ENCODE data around the gene SPTBN2. TPM values are rescaled to one million over a fixed set of nuclear protein-coding genes. Genes with fewer than 3 reads are reported as not detected.
"Not testable (repeated sequence)": the region's sequence is repeated elsewhere in the genome, so short reads cannot be mapped to it uniquely, and the experiment has no call there.

The SPTBN2 gene
- total RNA-seq, 1 donor from 2014 or later = 6.6 TPM

DNA sequence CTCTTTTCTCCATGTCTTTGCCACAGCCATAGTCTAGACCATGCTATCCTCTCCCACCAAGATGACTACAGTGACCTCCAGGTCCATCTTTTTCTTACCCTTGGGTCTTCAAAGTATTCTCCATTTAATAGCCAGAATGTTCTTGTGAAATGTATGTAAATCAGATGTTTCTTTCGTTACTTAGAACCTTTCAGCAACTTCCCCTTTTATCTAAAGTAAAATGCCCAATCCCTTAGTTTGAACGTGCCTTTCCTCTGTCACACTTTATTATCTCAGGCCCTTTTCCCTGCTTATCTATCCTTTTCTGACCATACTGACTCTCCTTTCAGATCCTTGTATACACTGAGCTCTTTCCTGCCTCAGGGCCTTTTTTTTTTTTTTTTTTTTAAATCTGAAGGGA lies 69.3 kb downstream of the SPTBN2 start:
- DNase-seq (ENCODE audit: low spot score) (no peak), ATAC-seq (no peak)
- intact Hi-C loops (cut with DNase I) = no loop called here

DNA sequence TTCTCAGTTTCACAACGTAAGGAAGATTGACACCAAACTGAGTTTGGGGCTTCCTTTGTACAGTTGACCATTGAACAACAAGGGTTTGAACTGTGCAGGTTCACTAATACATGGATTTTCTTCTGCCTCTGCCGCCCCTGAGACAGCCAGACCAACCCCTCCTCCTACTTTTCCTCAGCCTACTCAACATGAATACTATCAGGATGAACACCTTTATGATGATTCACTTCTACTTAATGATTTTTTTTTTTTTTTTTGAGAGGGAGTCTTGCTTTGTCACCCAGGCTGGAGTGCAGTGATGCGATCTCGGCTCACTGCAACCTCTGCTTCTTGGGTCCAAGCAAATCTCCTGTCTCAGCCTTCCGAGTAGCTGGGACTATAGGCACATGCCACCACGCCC lies 75.9 kb downstream of the SPTBN2 start:
- DNase-seq (ENCODE audit: low spot score) (no peak), ATAC-seq (no peak)
- intact Hi-C loops (cut with DNase I) = no loop called here

DNA sequence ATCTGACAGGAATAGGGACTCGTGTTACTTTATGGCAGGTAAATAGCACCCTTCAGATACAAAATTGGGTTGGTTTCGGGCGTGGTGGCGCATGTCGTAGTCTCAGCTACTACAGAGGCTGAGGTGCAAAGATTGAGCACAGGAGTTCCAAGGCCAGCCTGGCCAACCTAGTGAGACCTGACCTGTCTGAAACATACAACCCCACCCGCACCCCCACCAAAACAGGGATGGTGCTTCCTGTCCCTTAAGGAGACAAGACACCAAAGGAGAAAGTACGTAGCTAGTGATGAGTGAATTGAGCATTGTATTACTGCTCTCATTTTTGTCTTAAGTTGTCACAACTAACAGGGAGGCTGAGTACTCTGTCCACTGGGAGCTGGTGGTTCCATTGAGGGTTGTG lies 76.4 kb downstream of the SPTBN2 start:
- DNase-seq (ENCODE audit: low spot score) = no peak
- ATAC-seq = no peak
- intact Hi-C loops (cut with DNase I) = no loop called here

DNA sequence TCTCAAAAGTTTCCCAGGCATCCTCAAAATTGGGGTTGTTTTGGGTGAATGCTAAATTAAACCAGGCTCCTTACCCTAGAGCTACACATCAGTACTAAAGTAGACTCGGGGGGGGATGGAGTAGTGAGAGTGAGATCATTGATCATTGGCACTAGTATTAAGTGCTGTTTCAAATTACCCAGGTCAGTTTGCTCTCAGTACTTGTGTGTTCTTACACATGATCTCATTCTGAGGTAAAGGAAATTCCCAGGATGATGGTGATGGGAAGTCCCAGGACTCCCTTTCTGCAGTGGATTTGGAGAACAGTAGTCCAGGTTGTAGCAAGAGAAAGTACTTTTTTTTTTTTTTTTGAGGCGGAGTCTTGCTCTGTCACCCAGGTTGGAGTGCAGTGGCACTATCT lies 78.0 kb downstream of the SPTBN2 start:
- no peak for ATAC-seq
- intact Hi-C loops (cut with DNase I) = no loop called here

DNA sequence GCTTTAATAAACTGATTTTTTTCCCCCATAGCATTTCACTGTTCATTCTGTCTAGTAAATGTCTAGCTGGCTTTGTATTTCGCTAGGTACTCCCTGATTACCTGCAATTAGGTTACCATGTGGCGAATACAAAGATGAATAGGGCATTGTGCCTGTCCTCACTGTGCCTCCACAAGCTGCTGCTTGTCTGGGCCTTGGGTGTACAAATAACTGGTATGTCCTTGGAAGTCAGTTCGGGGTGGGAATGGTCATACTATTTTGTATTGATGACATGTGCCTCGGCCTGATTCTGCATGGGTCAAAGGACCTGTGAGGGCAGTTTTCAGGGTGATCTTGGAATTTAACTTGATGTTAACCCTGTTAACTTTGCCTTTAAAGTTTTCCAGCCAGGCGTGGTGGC lies 79.1 kb downstream of the SPTBN2 start:
- no peak for ATAC-seq
- intact Hi-C loops (cut with DNase I) = loop anchor here (5.0 kb wide), 1 partner anchor 337 kb away; no protein-coding TSS in a partner anchor
- DNase-seq (ENCODE audit: low spot score) = no peak

More for the DNA sequence above, 78.0 kb downstream of the SPTBN2 start:
- no peak for DNase-seq (ENCODE audit: low spot score)

DNA sequence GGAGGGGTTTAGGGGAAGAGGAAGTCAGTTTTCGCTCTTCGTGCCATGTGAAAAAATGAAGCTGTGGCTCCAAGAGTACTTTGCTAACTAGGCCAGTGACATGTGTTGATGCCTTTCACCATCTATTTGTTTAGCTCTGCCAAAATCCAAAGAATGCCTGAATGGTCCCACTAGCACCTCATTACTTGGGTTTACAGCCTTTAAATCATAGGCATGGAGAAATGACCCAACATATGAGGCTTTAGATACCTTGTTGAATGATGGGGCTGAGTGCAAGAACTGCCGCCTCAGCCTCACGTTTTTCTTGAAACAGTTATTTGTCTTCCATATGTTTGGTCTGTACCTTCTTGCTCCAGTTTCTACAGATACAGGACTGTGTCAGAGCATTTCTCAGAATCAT lies 82.2 kb downstream of the SPTBN2 start:
- no peak for DNase-seq (ENCODE audit: low spot score)
- intact Hi-C loops (cut with DNase I) = loop anchor here (5.0 kb wide), 1 partner anchor 340 kb away; no protein-coding TSS in a partner anchor

DNA sequence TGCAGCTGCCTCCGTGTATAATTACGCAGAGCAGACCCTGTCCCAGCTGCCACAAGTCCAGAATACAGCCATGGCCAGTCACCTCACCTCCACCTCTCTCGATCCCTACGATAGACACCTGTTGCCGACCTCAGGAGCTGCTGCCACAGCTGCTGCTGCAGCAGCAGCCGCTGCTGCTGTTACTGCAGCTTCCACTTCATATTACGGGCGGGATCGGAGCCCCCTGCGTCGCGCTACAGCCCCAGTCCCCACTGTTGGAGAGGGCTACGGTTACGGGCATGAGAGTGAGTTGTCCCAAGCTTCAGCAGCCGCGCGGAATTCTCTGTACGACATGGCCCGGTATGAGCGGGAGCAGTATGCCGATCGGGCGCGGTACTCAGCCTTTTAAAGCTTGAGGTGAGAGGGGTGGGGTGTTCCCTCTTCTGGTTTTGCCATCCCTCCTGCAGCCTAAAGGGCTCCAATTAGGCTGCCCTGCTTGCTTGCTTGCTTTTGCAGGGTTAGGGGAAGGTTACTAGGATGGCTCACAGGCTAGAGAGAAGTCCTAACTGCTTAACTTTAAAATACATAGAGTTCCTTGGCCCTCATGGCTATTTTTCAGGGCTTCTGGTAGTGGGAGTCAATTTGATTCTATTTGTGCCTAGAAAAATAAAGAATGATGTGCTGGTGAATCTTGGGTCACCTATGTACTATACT lies 85.1 kb downstream of the SPTBN2 start:
- DNase-seq (ENCODE audit: low spot score) (no peak), ATAC-seq (no peak)
- intact Hi-C loops (cut with DNase I) = no loop called here

More for the DNA sequence above, 82.2 kb downstream of the SPTBN2 start:
- ATAC-seq = no peak

DNA sequence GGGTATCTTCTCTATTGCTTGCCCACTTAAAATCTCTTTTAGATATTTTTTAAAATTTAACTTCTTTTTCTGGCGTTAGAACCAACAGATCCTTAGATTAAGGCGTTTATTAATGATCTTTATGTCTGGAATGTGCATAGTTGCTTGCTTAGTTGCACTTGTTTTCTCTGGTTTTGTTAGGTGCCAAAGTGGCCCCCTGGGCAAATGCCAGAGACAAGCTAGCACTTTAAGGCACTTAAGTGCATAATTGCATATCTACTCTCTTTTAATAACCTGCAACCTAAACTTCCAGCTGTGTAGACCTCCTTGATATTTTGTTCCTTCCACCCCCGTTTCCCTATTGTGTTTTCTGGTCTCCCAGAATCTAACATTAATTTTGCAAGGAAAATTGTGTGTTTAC lies 87.2 kb downstream of the SPTBN2 start:
- intact Hi-C loops (cut with DNase I) = no loop called here
- no peak for DNase-seq (ENCODE audit: low spot score)
- no peak for ATAC-seq

DNA sequence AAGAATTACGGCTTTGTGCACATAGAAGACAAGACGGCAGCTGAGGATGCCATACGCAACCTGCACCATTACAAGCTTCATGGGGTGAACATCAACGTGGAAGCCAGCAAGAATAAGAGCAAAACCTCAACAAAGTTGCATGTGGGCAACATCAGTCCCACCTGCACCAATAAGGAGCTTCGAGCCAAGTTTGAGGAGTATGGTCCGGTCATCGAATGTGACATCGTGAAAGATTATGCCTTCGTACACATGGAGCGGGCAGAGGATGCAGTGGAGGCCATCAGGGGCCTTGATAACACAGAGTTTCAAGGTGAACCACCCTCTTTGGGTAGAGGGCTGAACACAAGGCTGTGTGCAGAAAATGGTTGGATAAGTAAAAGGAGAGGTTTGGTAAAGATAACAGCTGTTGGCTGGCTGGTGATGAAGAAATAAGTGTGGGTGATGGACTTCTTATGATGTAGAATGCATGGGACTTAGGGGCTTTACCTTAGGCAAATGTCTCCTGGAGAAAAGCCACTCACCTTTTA lies 89.1 kb downstream of the SPTBN2 start:
- intact Hi-C loops (cut with DNase I); DNase-seq (ENCODE audit: low spot score); ATAC-seq: not testable (repeated sequence)

DNA sequence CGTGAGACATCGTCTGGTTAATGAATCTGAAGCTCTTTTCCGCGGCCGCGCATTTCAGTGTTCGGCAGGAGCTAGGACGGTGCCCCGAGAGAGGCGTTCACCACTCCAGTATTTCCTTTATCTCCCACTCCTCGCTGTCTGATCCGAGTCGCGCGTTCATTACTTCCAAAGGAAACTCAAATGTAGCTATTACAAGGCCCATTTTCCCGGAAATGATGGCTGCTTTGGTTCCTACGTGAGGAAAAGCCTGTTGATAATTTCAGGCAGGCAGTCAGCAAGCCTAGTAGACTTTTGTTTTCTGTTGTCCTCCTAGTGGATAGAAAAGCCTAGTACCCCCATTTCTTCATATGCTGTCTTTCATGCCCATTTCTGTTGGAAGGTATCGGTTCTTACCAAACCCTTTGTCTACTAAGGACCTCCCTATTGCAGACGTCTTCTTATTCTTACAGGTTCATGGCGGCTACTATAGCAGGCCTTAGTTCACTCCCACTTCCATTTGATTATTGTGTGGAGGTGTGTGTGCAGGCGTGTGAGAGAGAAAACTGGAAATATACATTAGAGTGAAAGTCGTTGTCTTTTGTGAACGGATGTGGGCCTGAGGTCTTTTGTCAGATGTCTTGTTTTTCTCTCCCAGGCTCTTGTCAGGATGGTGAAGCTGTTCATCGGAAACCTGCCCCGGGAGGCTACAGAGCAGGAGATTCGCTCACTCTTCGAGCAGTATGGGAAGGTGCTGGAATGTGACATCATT lies 89.8 kb downstream of the SPTBN2 start:
- intact Hi-C loops (cut with DNase I) = no loop called here
- DNase-seq (ENCODE audit: low spot score) (no peak), ATAC-seq (peak; percentile 0)

DNA sequence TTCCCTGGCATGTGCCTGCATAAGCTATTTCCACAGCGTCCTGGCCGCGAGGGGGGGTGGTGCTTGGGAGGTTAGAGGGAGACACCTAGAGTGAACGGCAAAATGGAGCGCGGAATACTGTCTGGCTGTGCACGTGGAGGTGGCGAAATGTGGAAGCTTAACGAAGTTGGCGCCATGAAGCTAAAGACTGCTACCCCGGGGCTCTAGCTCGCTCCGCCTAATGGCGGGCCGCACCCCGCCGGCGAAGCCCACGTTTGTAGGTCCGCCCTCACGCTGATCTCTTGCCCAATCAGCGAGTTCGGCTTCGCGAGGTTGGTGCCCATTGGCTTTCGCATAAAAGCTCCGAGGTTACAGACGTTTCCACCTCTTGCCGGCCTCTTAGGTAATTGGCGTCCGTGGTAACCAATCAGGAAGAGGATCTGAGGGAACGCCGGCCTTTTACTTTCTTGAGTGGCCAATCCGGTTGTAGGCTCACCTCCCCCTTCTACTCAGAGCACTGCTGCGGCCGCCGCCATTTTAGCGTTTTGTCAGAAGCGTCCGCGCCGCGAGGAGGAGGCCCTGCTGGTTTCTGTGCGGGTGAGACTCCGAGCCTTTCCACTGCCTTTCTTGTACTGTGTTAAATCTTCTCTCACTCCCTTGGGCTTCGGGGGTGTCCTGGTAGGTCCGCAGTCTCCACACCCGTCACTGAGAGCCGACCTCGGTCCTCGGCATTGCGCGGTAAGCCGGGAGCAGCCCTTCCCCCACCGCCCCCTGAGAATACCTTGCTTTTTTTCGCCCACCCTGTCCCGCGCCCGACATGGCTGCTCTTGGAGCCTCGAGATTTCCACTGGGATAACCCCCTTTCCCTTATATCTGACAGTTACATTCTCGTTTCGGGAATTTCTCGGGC lies 90.6 kb downstream of the SPTBN2 start, which contains the start of gene RBM4:
Gene RBM4 (plus strand): TSS at position 527 of the 889 bp plus-strand sequence. CDS start 1,009 bp downstream, outside the sequence.
- ATAC-seq (peak; percentile 98), DNase-seq (ENCODE audit: low spot score) (peak; percentile 97)
- intact Hi-C loops (cut with DNase I) = no loop called here

DNA sequence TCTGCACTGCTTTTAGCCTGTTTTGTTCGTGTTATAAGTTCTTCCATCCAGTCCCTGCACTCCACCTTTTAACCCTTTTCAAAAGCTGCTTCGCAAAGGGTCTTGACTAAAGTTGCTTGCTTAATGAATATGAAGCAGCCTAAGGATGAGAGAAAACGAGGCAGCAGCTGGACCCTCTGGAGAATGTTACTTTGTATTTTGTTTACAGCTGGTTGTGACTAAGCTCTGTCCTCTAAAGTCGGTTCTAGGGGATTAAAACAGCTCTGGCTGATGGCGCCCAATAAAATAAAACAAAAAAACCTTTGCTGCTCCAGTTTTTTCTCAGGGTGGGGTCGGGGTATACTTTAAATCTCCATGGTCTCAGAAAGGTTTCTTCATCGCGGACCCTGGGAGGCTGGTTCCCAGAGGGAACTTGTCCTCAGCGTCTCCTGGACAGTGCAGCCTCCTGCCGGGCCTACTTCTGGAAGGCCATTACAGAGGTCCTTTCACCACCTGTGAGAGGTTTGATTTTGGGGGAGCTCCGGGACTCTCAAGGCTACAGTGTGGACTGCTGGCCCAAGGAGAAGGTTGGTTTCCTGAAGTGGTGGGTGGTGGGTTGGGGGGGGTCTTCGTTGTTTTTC lies 91.3 kb downstream of the SPTBN2 start:
- intact Hi-C loops (cut with DNase I) = no loop called here
- ATAC-seq (peak; percentile 24), DNase-seq (ENCODE audit: low spot score) (no peak)

DNA sequence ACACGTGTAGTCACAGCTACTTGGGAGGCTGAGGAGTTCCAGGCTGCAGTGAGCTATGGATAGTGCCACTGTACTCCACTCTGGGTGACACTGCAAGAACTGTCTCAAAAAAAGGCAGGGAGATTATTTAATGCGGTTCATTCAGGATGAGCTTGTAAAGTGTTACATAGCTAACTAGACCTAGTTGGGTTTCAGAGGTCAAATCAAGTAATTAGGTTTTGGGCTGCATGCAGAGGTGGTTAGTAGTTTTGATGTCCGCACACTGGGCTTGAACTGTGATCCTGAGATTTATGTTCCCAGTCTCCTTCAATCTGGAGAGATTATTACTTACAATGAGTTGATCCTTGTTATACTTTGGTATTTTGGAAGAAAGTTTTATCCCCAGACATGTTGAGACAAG lies 92.6 kb downstream of the SPTBN2 start:
- no peak for DNase-seq (ENCODE audit: low spot score)
- ATAC-seq = no peak

More for the DNA sequence above, 92.6 kb downstream of the SPTBN2 start:
- intact Hi-C loops (cut with DNase I) = no loop called here

Other genes with a start within 250 kb of the SPTBN2 start
- 12.4 TPM for gene DPP3, start 248.8 kb downstream of the SPTBN2 start, total RNA-seq
- gene BBS1, start 218.6 kb downstream of the SPTBN2 start, total RNA-seq = 47.6 TPM
- 10.4 TPM for gene ZDHHC24, start 183.2 kb downstream of the SPTBN2 start, total RNA-seq
- gene ACTN3, start 182.3 kb downstream of the SPTBN2 start, total RNA-seq = 0.71 TPM
- 122 TPM for gene CTSF, start 160.6 kb downstream of the SPTBN2 start, total RNA-seq
- gene CCDC87, start 136.2 kb downstream of the SPTBN2 start, total RNA-seq = 0.22 TPM
- gene CCS, start 136.0 kb downstream of the SPTBN2 start, total RNA-seq = 48.8 TPM
- gene RBM14, start 112.6 kb downstream of the SPTBN2 start, total RNA-seq = 61.1 TPM
- gene RBM4, start 90.5 kb downstream of the SPTBN2 start, total RNA-seq = 88.6 TPM
- 23.7 TPM for gene RBM4B, start 51.3 kb downstream of the SPTBN2 start, total RNA-seq
- 16.6 TPM for gene RCE1, start 114.2 kb upstream of the SPTBN2 start, total RNA-seq
- gene LRFN4, start 127.8 kb upstream of the SPTBN2 start, total RNA-seq = 14.5 TPM
- gene PC, start 229.2 kb upstream of the SPTBN2 start, total RNA-seq = 103 TPM
- gene C11orf86, start 246.1 kb upstream of the SPTBN2 start, total RNA-seq = not detected